ENCODE results near the gene C9. TPM values are rescaled to one million over a fixed set of nuclear protein-coding genes. Genes with fewer than 3 reads are reported as not detected.

C9 gene
- polyA plus RNA-seq, 1 experiment = not detected

DNA sequence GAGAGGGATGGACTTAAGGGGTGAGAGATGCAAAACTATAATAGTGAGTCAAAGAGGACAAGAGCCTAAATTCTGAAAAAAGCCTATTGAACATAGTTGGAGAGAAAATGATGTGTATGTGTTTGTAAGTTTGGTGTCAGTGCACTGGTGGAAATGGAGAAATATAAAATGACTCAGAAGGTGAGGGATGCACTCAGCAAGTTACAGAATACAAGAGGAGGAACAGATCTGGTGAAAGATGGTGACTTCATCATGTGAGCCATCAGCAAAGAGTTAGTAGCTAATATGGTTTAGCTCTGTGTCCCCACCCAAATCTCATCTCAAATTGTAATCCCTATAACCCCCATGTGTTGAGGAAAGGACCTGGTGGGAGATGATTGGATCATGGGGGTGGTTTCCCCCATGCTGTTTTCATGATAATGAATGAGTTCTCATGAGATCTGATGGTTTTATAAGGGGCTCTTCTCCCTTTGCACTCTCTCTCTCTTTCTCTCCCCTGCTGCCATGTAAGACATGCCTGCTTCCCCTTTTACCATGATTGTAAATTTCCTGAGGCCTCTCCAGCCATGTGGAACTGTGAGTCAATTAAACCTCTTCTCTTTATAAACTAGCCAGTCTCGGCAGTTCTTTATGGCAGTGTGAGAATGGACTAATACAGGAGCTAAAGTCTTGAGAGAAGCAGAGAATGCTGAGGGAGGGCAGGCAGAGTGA, 114.6 kb downstream of the C9 start:
- CTCF ChIA-PET = no interaction called here
- Histone ChIP-seq H3K4me3 (ENCODE audit: low read depth, low read length) (no peak overlapping the region), H3K36me3 (ENCODE audit: control insufficient read depth, insufficient read depth, low read length) (no peaks in the 10 kb centered on the region), H3K27me3 (ENCODE audit: control insufficient read depth, insufficient read depth, low read length) (no peaks in the 10 kb centered on the region; the same call in 1 of the 2 replicates)
- no peak for TF ChIP-seq CTCF (IDR thresholded peaks at IDR 0.05; ENCODE audit: insufficient read depth, low read depth, low read length)
- DNase-seq (ENCODE audit: low read depth) = no peak
- POLR2A ChIA-PET = no interaction called here

DNA sequence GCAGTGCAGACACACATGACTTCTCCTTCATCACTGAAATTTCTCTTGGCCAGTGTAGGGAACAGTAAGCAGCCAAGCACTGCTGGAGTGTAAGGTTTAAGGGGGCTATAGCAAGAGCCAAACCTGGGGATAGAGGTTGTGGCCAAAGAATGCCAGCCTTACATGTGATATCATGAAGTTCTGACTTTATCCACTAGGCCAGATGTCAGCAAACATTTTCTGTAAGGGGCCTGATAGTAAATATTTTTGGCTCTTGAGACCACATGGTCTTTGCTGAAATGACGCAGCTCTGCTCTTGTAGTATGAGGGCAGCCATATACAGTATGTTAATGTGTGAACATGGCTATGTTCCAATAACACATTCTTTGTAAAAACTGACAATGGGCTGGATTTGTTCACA, 115.2 kb downstream of the C9 start:
- CTCF ChIA-PET = no interaction called here
- Histone ChIP-seq H3K27me3 (ENCODE audit: control insufficient read depth, insufficient read depth, low read length) (no peaks in the 10 kb centered on the region; the same call in 1 of the 2 replicates), H3K4me3 (ENCODE audit: low read depth, low read length) (no peak overlapping the region), H3K36me3 (ENCODE audit: control insufficient read depth, insufficient read depth, low read length) (no peaks in the 10 kb centered on the region)
- POLR2A ChIA-PET = no interaction called here
- no peak for TF ChIP-seq CTCF (IDR thresholded peaks at IDR 0.05; ENCODE audit: insufficient read depth, low read depth, low read length)
- DNase-seq (ENCODE audit: low read depth) = no peak

- TF ChIP-seq CTCF (IDR thresholded peaks at IDR 0.05; ENCODE audit: insufficient read depth, low read depth, low read length) = no peak
- DNase-seq (ENCODE audit: low read depth) = no peak
- ChIA-PET POLR2A (no interaction called here), CTCF (interaction anchor here (1.6 kb wide), 1 partner anchor 10 kb away, joined by 3 read pairs; no protein-coding TSS in a partner anchor)
- H3K4me3 ChIP-seq (ENCODE audit: low read depth, low read length) = no peak overlapping the region
- H3K36me3 ChIP-seq (ENCODE audit: control insufficient read depth, insufficient read depth, low read length) = no peaks in the 10 kb centered on the region
- no peaks in the 10 kb centered on the region for H3K27me3 ChIP-seq (ENCODE audit: control insufficient read depth, insufficient read depth, low read length)
Observed at GRCh38 chr5:39240750-39241149, 123.5 kb downstream of the C9 start.

GRCh38 chr5:39238366-39239105, 125.8 kb downstream of the C9 start:
- ChIA-PET POLR2A (no interaction called here), CTCF (interaction anchor here (1.7 kb wide), 1 partner anchor 21 kb away, joined by 7 read pairs; no protein-coding TSS in a partner anchor)
- DNase-seq (ENCODE audit: low read depth) = no peak
- Histone ChIP-seq H3K36me3 (ENCODE audit: control insufficient read depth, insufficient read depth, low read length) (no peaks in the 10 kb centered on the region), H3K27me3 (ENCODE audit: control insufficient read depth, insufficient read depth, low read length) (no peaks in the 10 kb centered on the region), H3K4me3 (ENCODE audit: low read depth, low read length) (no peak overlapping the region)
- TF ChIP-seq CTCF (IDR thresholded peaks at IDR 0.05; ENCODE audit: insufficient read depth, low read depth, low read length) = no peak

DNA sequence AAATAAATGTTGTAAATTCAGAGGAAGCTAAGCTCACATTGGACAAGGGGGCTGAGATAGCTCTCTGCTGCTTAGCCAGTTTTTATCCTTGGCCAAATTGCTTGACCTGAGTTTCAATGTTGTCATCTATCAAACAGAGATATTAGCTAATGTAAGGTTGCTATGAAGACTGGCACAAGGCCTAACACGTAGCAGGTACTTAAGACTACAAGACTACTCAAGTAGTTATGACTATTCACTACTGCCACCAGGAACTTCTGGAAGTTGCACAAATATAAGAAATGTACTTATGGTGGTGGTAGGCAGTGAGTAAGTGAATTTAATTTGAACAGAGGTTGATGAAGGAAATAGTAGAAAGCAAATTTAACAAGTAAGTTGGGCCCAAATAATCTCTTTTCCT, 127.6 kb downstream of the C9 start:
- no peak for TF ChIP-seq CTCF (IDR thresholded peaks at IDR 0.05; ENCODE audit: insufficient read depth, low read depth, low read length)
- Histone ChIP-seq H3K27me3 (ENCODE audit: control insufficient read depth, insufficient read depth, low read length) (no peaks in the 10 kb centered on the region), H3K4me3 (ENCODE audit: low read depth, low read length) (no peak overlapping the region), H3K36me3 (ENCODE audit: control insufficient read depth, insufficient read depth, low read length) (no peaks in the 10 kb centered on the region)
- ChIA-PET POLR2A (no interaction called here), CTCF (interaction anchor here (0.7 to 0.9 kb wide), 2 partner anchors 10 to 19 kb away, joined by 3 to 4 read pairs; no protein-coding TSS in a partner anchor)
- no peak for DNase-seq (ENCODE audit: low read depth)
